SH-SY5Y (cell line): ENCODE measurements around the gene UVRAG.

Experiments used
- GATA2 ChIP-seq: IDR thresholded peaks from 2 replicates; pipeline ENCODE4 v1.6.1; 2011; ENCODE audit warnings: mild to moderate bottlenecking, low read depth, low read length
- GATA3 ChIP-seq: IDR thresholded peaks from 2 replicates; pipeline ENCODE4 v1.6.1; 2011; ENCODE audit warnings: low read depth, mild to moderate bottlenecking, low read length, moderate library complexity

GRCh38 chr11:76026862-76027261, 211.9 kb downstream of the UVRAG start:
- TF ChIP-seq GATA2 (no peak), GATA3 (no peak)
